Lower leg skin (tissue), 3 donors: ENCODE results near the gene IFT57.
"Not testable (repeated sequence)": the region's sequence is repeated elsewhere in the genome, so short reads cannot be mapped to it uniquely, and the experiment has no call there.

Source experiments
- CTCF ChIP-seq, 3 donors: fragments of 450-650 bp; IDR thresholded peaks; one replicate each; pipeline ENCODE4 v1.5.1; 2016; ENCODE audit warnings: antibody characterized with exemption in 3 of 3, mild to moderate bottlenecking in 3 of 3, moderate library complexity in 2 of 3
- POLR2A ChIP-seq, 2 donors: fragments of 450-650 bp; IDR thresholded peaks; one replicate each; pipeline ENCODE4 v1.6.1; 2016 to 2017; ENCODE audit warnings: antibody characterized with exemption in 2 of 2, mild to moderate bottlenecking in 1 of 2, moderate library complexity in 1 of 2

- not testable (repeated sequence) for TF ChIP-seq CTCF, POLR2A (IDR thresholded peaks at IDR 0.05)
These were observed 66.6 kb downstream of the IFT57 start for GRCh38 chr3:108155642-108156041.
